K562 (cell line): ENCODE measurements around the gene MUCL1. TPM values are rescaled to one million over a fixed set of nuclear protein-coding genes. Genes with fewer than 3 reads are reported as not detected.

Source experiments
- ATAC-seq: fragments of 200-7000 bp; cut with Tn5 transposase; 3 replicates; pipeline ENCODE4 v1.9.1; 2020; ENCODE audit warnings: moderate library complexity
- BruUV-seq: library from RNA; stranded (reverse); fragments of 400-500 nt; replicated peaks from 2 replicates; lab custom pipeline; 2021; lab: Mats Ljungman, UMichigan
- CTCF ChIA-PET: fragments of 300-600 bp; formaldehyde crosslinking; extraction: SDS; loops from one replicate; lab custom pipeline; 2021; ENCODE audit warnings: low intra/inter-chr PET ratio; lab: Yijun Ruan, JAX
- POLR2A ChIA-PET: fragments of 300-600, 350-650 bp; sonication (Branson Sonifier 250); formaldehyde crosslinking; extraction: SDS; loops from one replicate; lab custom pipeline; 2021; ENCODE audit warnings: antibody characterized with exemption, inconsistent platforms; lab: Yijun Ruan, JAX
- DNase-seq, 4 experiments: peaks; one replicate each; pipeline versions ENCODE4 v3.0.0 to v3.0.0-alpha.2; 2011 to 2018; ENCODE audit warnings: low spot score in 3 of 4, mixed read lengths in 3 of 4; ENCODE audit errors: extremely low read depth in 1 of 4
- FAIRE-seq: peaks from 2 replicates; lab custom pipeline; 2011; peaks lifted over from hg19 to GRCh38; lab: Jason Lieb, UNC
- H2AFZ ChIP-seq: 2 replicates; pipeline ENCODE4 v1.6.0; 2011; ENCODE audit warnings: low read depth, low read length, control low read depth, inconsistent platforms
- H3K27ac ChIP-seq: fragments of 200-600 bp; 3 replicates; pipeline ENCODE4 v1.8.0; 2011; ENCODE audit warnings: low read depth, mild to moderate bottlenecking, control low read depth, inconsistent platforms, low read length, moderate library complexity, mixed read lengths; ENCODE audit errors: extremely low read depth
- H3K27me3 ChIP-seq, 2 experiments: fragments of 300-600 bp in 1 of 2; 2 replicates in 1 of 2; 3 replicates in 1 of 2; pipeline versions ENCODE4 v1.6.0 to v1.8.0; 2011; ENCODE audit warnings: inconsistent platforms in 2 of 2, low read length in 2 of 2, mild to moderate bottlenecking in 1 of 2, mixed read lengths in 1 of 2, moderate library complexity in 1 of 2; ENCODE audit not compliant: control insufficient read depth in 2 of 2, insufficient read depth in 2 of 2
- H3K36me3 ChIP-seq: fragments of 300-600 bp; 3 replicates; pipeline ENCODE4 v1.8.0; 2011; ENCODE audit warnings: mild to moderate bottlenecking, low read length, inconsistent platforms; ENCODE audit not compliant: control insufficient read depth, insufficient read depth
- H3K4me1 ChIP-seq, 2 experiments: fragments of 200-600 bp in 1 of 2; replicated peaks in 1 of 2; 2 replicates in 1 of 2; 3 replicates in 1 of 2; pipeline versions ENCODE4 v1.5.1 to v1.8.0; 2011; ENCODE audit warnings: inconsistent platforms in 2 of 2, low read length in 2 of 2, mild to moderate bottlenecking in 1 of 2, mixed read lengths in 1 of 2, moderate library complexity in 1 of 2; ENCODE audit not compliant: control insufficient read depth in 2 of 2, insufficient read depth in 2 of 2
- H3K4me2 ChIP-seq: 2 replicates; pipeline ENCODE4 v1.6.1; 2011; ENCODE audit warnings: low read length, control low read depth, inconsistent platforms, mixed read lengths; ENCODE audit not compliant: insufficient read depth
- H3K4me3 ChIP-seq: fragments of 200-600 bp; sonication (generic), shearing (Covaris generic); 2 replicates; pipeline ENCODE4 v1.5.1; 2016; ENCODE audit warnings: control low read depth, inconsistent platforms
- H3K79me2 ChIP-seq: fragments of 200-600 bp; 3 replicates; pipeline ENCODE4 v1.8.0; 2011; ENCODE audit warnings: low read length, inconsistent platforms; ENCODE audit not compliant: control insufficient read depth, insufficient read depth
- H3K9ac ChIP-seq, 2 experiments: 2 replicates each; pipeline versions ENCODE4 v1.6.0 to v1.6.1; 2011; ENCODE audit warnings: low read depth in 2 of 2, low read length in 2 of 2, control low read depth in 1 of 2, inconsistent platforms in 1 of 2, mild to moderate bottlenecking in 1 of 2, mixed read lengths in 1 of 2; ENCODE audit not compliant: insufficient read depth in 1 of 2
- H3K9me1 ChIP-seq: one replicate; pipeline ENCODE4 v1.6.0; 2011; ENCODE audit warnings: inconsistent platforms, mild to moderate bottlenecking, low read length, moderate library complexity; ENCODE audit not compliant: control insufficient read depth, insufficient read depth
- H3K9me3 ChIP-seq: replicated peaks from 2 replicates; pipeline ENCODE4 v1.5.1; 2011; ENCODE audit warnings: low read depth, low read length, inconsistent platforms; ENCODE audit not compliant: control insufficient read depth, insufficient read depth
- H4K20me1 ChIP-seq: replicated peaks from 2 replicates; pipeline ENCODE4 v1.6.1; 2011; ENCODE audit warnings: low read length, inconsistent platforms, mixed read lengths; ENCODE audit not compliant: control insufficient read depth, insufficient read depth
- AFF4 ChIP-seq: sonication (generic); formaldehyde crosslinking; IDR thresholded peaks from 2 replicates; pipeline ENCODE4 v1.8.0; 2023; ENCODE audit warnings: mild to moderate bottlenecking, missing genetic modification reagents
- FOXA3 ChIP-seq, 2 experiments: fragments of 450-650 bp in 1 of 2; sonication (generic) in 1 of 2; formaldehyde crosslinking; IDR thresholded peaks in 1 of 2; conservative IDR thresholded peaks in 1 of 2; 2 replicates each; pipeline versions ENCODE4 v1.4.0 to v1.8.0; 2020 to 2022; ENCODE audit warnings: mild to moderate bottlenecking in 2 of 2, missing genetic modification reagents in 1 of 2
- FOXJ2 ChIP-seq: fragments of 200-800 bp; sonication (Bioruptor generic); IDR thresholded peaks from 2 replicates; pipeline ENCODE4 v1.6.1; 2016; ENCODE audit warnings: missing genetic modification characterization, missing compliant biosample characterization
- FOXP1 ChIP-seq: sonication (generic); formaldehyde crosslinking; IDR thresholded peaks from 2 replicates; pipeline ENCODE4 v1.8.0; 2022; ENCODE audit warnings: mild to moderate bottlenecking, missing genetic modification reagents
- GABPB1 ChIP-seq: sonication (generic); formaldehyde crosslinking; IDR thresholded peaks from 2 replicates; pipeline ENCODE4 v1.8.0; 2022; ENCODE audit warnings: mild to moderate bottlenecking, missing genetic modification reagents
- HDGF ChIP-seq: fragments of 450-650 bp; IDR thresholded peaks from 2 replicates; pipeline ENCODE4 v1.6.1; 2016
- HLTF ChIP-seq: fragments of 450-650 bp; IDR thresholded peaks from 2 replicates; pipeline ENCODE4 v1.6.1; 2016
- KAT8 ChIP-seq: fragments of 450-650 bp; IDR thresholded peaks from 2 replicates; pipeline ENCODE4 v1.6.1; 2016; ENCODE audit warnings: low read depth, mild to moderate bottlenecking
- PURB ChIP-seq: sonication (generic); formaldehyde crosslinking; IDR thresholded peaks from 2 replicates; pipeline ENCODE4 v1.9.0; 2021; ENCODE audit warnings: low read depth, mild to moderate bottlenecking, missing genetic modification reagents
- U2AF1 ChIP-seq: fragments of 200-400 bp; formaldehyde crosslinking; optimal IDR thresholded peaks from 2 replicates; pipeline ENCODE3; 2017; ENCODE audit warnings: mild to moderate bottlenecking, low read depth, low read length, moderate library complexity
- YBX1 ChIP-seq: fragments of 450-650 bp; IDR thresholded peaks from 2 replicates; pipeline ENCODE4 v1.7.1; 2016; ENCODE audit warnings: mild to moderate bottlenecking
- ZNF12 ChIP-seq: sonication (generic); formaldehyde crosslinking; IDR thresholded peaks from 2 replicates; pipeline ENCODE4 v1.4.0; 2020; ENCODE audit warnings: mild to moderate bottlenecking, missing genetic modification reagents
- WGBS: fragments of 100-300 bp; shearing (Covaris generic); methylation state at CpG from one replicate; pipeline ENCODE4 v1.1.6; 2016; ENCODE audit warnings: low coverage, mixed read lengths; ENCODE audit not compliant: insufficient coverage; ENCODE audit errors: missing lambda C conversion rate; 5-methylcytosine and 5-hydroxymethylcytosine counted together
- in situ Hi-C: fragments of 300-500 bp; cut with MboI; formaldehyde crosslinking; loops from 4 replicates; pipeline ENCODE4 v1.15.0; 2018; ENCODE audit warnings: inconsistent platforms, mixed read lengths
- intact Hi-C: fragments of 100-400 bp; cut with micrococcal nuclease; formaldehyde crosslinking; loops from 2 replicates; pipeline ENCODE4 v1.14.2; 2022
- polyA plus RNA-seq, 8 experiments: library from polyadenylated mRNA; depleted of rRNA in 4 of 8; stranded (reverse) in 5 of 8; unstranded in 3 of 8; fragments of >200 nt; fragmentation: Nextera tagmentation in 2 of 8; fragmentation: Illumina TruSeq in 1 of 8; extraction: Ambion mirVana in 2 of 8; extraction: Trizol in 1 of 8; gene quantifications; 2 replicates each; pipeline versions ENCODE4 v1.2.1 to v1.2.3, GENCODE V29; 2011 to 2014; ENCODE audit warnings: inconsistent platforms in 1 of 8, missing spikeins in 1 of 8
- total RNA-seq, 7 experiments: library from RNA; depleted of rRNA in 6 of 7; stranded (reverse); fragments of >200 nt in 6 of 7; fragmentation: Illumina TruSeq in 2 of 7; extraction: Trizol in 2 of 7; gene quantifications; 2 replicates each; pipeline versions ENCODE4 v1.2.1 to v1.2.3, GENCODE V29; 2011 to 2021; ENCODE audit warnings: low replicate concordance in 1 of 7
- TF ChIP-seq, protein P1 (sequence below): fragments of 250-450 bp; sonication (Bioruptor Pico); IDR thresholded peaks from 2 replicates; pipeline ENCODE4 v1.8.0; 2021; ENCODE audit warnings: borderline replicate concordance, mild to moderate bottlenecking, moderate library complexity; ENCODE audit not compliant: poor library complexity, severe bottlenecking
- TF ChIP-seq, protein P2 (sequence below): fragments of 450-650 bp; IDR thresholded peaks from 2 replicates; pipeline ENCODE4 v1.7.1; 2018; ENCODE audit warnings: mild to moderate bottlenecking, low read depth; ENCODE audit not compliant: partially characterized antibody
- TF ChIP-seq, protein P3 (sequence below): fragments of 450-650 bp; IDR thresholded peaks from 2 replicates; pipeline ENCODE4 v1.6.1; 2016; ENCODE audit warnings: borderline replicate concordance

The MUCL1 gene
- total and polyA plus RNA-seq, 9 of the 15 experiments (the other 6 are each of a cell fraction or from before 2014, with no cell fraction given): not detected

GRCh38 chr12:54821676-54822075, 32.6 kb upstream of the MUCL1 start:
- H3K4me2 ChIP-seq: no peak overlapping the region
- no peak for FAIRE-seq
- H3K4me3 ChIP-seq: no peak overlapping the region
- BruUV-seq: no TSS peak
- intact Hi-C loops (no loop called here), in situ Hi-C loops (no loop called here)
- CTCF ChIA-PET: no interaction called here
- H3K9ac ChIP-seq: no peak overlapping the region
- no peaks in the 10 kb centered on the region for H3K27me3 ChIP-seq
- H3K9me3 ChIP-seq: no peaks in the 10 kb centered on the region
- POLR2A ChIA-PET: no interaction called here
- no peaks in the 10 kb centered on the region for H3K79me2 ChIP-seq
- H4K20me1 ChIP-seq: no peaks in the 10 kb centered on the region
- H2AFZ ChIP-seq: no peak overlapping the region
- ATAC-seq: no peak
- whole genome bisulfite sequencing: 3% methylated on average over 3 of the region's 3 CpGs
- H3K36me3 ChIP-seq: no peaks in the 10 kb centered on the region
- no peak overlapping the region for H3K27ac ChIP-seq
- no peaks in the 10 kb centered on the region for H3K9me1 ChIP-seq
- no peaks in the 10 kb centered on the region for H3K4me1 ChIP-seq
- DNase-seq: no peak
- TF ChIP-seq PURB (CRISPR knock-in tag): no peak
- no peak for TF ChIP-seq GABPB1 (CRISPR knock-in tag)
- no peak for TF ChIP-seq HLTF
- no peak for TF ChIP-seq FOXA3 (CRISPR knock-in tag; conservative IDR thresholded peaks at IDR 0.05 in 1 of 2, IDR thresholded peaks at IDR 0.05 in 1 of 2)
- no peak for TF ChIP-seq FOXJ2
- TF ChIP-seq, protein P1, sequence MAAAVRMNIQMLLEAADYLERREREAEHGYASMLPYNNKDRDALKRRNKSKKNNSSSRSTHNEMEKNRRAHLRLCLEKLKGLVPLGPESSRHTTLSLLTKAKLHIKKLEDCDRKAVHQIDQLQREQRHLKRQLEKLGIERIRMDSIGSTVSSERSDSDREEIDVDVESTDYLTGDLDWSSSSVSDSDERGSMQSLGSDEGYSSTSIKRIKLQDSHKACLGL (CRISPR knock-in tag): no peak
- TF ChIP-seq, protein P2, sequence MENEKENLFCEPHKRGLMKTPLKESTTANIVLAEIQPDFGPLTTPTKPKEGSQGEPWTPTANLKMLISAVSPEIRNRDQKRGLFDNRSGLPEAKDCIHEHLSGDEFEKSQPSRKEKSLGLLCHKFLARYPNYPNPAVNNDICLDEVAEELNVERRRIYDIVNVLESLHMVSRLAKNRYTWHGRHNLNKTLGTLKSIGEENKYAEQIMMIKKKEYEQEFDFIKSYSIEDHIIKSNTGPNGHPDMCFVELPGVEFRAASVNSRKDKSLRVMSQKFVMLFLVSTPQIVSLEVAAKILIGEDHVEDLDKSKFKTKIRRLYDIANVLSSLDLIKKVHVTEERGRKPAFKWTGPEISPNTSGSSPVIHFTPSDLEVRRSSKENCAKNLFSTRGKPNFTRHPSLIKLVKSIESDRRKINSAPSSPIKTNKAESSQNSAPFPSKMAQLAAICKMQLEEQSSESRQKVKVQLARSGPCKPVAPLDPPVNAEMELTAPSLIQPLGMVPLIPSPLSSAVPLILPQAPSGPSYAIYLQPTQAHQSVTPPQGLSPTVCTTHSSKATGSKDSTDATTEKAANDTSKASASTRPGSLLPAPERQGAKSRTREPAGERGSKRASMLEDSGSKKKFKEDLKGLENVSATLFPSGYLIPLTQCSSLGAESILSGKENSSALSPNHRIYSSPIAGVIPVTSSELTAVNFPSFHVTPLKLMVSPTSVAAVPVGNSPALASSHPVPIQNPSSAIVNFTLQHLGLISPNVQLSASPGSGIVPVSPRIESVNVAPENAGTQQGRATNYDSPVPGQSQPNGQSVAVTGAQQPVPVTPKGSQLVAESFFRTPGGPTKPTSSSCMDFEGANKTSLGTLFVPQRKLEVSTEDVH: no peak
- TF ChIP-seq YBX1: no peak
- TF ChIP-seq U2AF1: no peak
- TF ChIP-seq, protein P3, sequence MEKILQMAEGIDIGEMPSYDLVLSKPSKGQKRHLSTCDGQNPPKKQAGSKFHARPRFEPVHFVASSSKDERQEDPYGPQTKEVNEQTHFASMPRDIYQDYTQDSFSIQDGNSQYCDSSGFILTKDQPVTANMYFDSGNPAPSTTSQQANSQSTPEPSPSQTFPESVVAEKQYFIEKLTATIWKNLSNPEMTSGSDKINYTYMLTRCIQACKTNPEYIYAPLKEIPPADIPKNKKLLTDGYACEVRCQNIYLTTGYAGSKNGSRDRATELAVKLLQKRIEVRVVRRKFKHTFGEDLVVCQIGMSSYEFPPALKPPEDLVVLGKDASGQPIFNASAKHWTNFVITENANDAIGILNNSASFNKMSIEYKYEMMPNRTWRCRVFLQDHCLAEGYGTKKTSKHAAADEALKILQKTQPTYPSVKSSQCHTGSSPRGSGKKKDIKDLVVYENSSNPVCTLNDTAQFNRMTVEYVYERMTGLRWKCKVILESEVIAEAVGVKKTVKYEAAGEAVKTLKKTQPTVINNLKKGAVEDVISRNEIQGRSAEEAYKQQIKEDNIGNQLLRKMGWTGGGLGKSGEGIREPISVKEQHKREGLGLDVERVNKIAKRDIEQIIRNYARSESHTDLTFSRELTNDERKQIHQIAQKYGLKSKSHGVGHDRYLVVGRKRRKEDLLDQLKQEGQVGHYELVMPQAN: no peak
- no peak for TF ChIP-seq ZNF12
- no peak for TF ChIP-seq FOXP1 (CRISPR knock-in tag)
- no peak for TF ChIP-seq AFF4
- TF ChIP-seq KAT8: no peak
- TF ChIP-seq HDGF: no peak
